Adrenal gland (tissue), 5 donors: ENCODE data around the gene PRSS22.
"Not testable (repeated sequence)": the region's sequence is repeated elsewhere in the genome, so short reads cannot be mapped to it uniquely, and the experiment has no call there.

Source experiments
- CTCF ChIP-seq, 6 experiments: fragments of 450-650 bp in 4 of 6; fragments of 200-600 bp in 2 of 6; sonication (generic) in 1 of 6; IDR thresholded peaks; 1 replicate in 5 of 6; 2 replicates in 1 of 6; pipeline versions ENCODE4 v1.5.1 to v1.8.0; 2016 to 2021; ENCODE audit warnings: antibody characterized with exemption in 6 of 6, mild to moderate bottlenecking in 2 of 6, moderate library complexity in 1 of 6
- POLR2A ChIP-seq, 2 donors: fragments of 450-650 bp; IDR thresholded peaks; one replicate each; pipeline ENCODE4 v1.6.1; 2017; ENCODE audit warnings: antibody characterized with exemption in 2 of 2, mild to moderate bottlenecking in 2 of 2, moderate library complexity in 1 of 2
- donor health status: DM: no; HTN: no; CAD: no.

GRCh38 chr16:2907084-2907753, 49.2 kb upstream of the PRSS22 start:
- TF ChIP-seq CTCF (IDR thresholded peaks at IDR 0.05), result peak; percentile 38 to 92 (median 76)
- not testable (repeated sequence) for TF ChIP-seq POLR2A (IDR thresholded peaks at IDR 0.05)
